Measurements from ENCODE around the gene PRORP. TPM values are rescaled to one million over a fixed set of nuclear protein-coding genes. Genes with fewer than 3 reads are reported as not detected.
"Not testable (repeated sequence)": the region's sequence is repeated elsewhere in the genome, so short reads cannot be mapped to it uniquely, and the experiment has no call there.

PRORP gene
- total RNA-seq, 3 donors from 2014 or later = 18.6 to 30.7 (median 27.5) TPM

- Histone ChIP-seq H3K4me3 (no peak overlapping the region), H3K36me3 (ENCODE audit: low read depth) (no peaks in the 10 kb centered on the region), H3K4me1 (ENCODE audit: low read depth) (peaks cover 5% of the 10 kb centered on the region), H3K9me3 (no peaks in the 10 kb centered on the region)
- intact Hi-C loops (cut with DNase I, micrococcal nuclease) = no loop called here
- TF ChIP-seq, protein P1, sequence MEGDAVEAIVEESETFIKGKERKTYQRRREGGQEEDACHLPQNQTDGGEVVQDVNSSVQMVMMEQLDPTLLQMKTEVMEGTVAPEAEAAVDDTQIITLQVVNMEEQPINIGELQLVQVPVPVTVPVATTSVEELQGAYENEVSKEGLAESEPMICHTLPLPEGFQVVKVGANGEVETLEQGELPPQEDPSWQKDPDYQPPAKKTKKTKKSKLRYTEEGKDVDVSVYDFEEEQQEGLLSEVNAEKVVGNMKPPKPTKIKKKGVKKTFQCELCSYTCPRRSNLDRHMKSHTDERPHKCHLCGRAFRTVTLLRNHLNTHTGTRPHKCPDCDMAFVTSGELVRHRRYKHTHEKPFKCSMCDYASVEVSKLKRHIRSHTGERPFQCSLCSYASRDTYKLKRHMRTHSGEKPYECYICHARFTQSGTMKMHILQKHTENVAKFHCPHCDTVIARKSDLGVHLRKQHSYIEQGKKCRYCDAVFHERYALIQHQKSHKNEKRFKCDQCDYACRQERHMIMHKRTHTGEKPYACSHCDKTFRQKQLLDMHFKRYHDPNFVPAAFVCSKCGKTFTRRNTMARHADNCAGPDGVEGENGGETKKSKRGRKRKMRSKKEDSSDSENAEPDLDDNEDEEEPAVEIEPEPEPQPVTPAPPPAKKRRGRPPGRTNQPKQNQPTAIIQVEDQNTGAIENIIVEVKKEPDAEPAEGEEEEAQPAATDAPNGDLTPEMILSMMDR (IDR thresholded peaks at IDR 0.05) = no peak
- DNase-seq (no peak), ATAC-seq (no peak)
Measured at GRCh38 chr14:35085441-35085840, 36.9 kb upstream of the PRORP start.

GRCh38 chr14:35088514-35088913 is 33.8 kb upstream of the PRORP start:
- Histone ChIP-seq H3K36me3 (ENCODE audit: low read depth) (no peaks in the 10 kb centered on the region), H3K4me1 (ENCODE audit: low read depth) (peaks cover 3% of the 10 kb centered on the region), H3K9me3 (no peaks in the 10 kb centered on the region), H3K4me3 (no peak overlapping the region)
- TF ChIP-seq, protein P1 (IDR thresholded peaks at IDR 0.05) = no peak
- DNase-seq (no peak), ATAC-seq (no peak)
- intact Hi-C loops (cut with DNase I, micrococcal nuclease) = no loop called here

- intact Hi-C loops (cut with DNase I, micrococcal nuclease); ATAC-seq: not testable (repeated sequence)
Measured at GRCh38 chr14:35094645-35095044, 27.7 kb upstream of the PRORP start.

GRCh38 chr14:35107866-35108265 is 14.5 kb upstream of the PRORP start:
- intact Hi-C loops (cut with DNase I, micrococcal nuclease) = no loop called here
- H3K4me1 ChIP-seq (ENCODE audit: low read depth) = no peaks in the 10 kb centered on the region
- ATAC-seq (no peak), DNase-seq (no peak)
- H3K9me3 ChIP-seq = peaks cover 5% of the 10 kb centered on the region
- peaks cover 8% of the 10 kb centered on the region for H3K36me3 ChIP-seq (ENCODE audit: low read depth)
- H3K4me3 ChIP-seq = no peak overlapping the region
- TF ChIP-seq, protein P1 (IDR thresholded peaks at IDR 0.05) = no peak

More at GRCh38 chr14:35094645-35095044, 27.7 kb upstream of the PRORP start:
- not testable (repeated sequence) for DNase-seq; H3K4me3 ChIP-seq; H3K9me3 ChIP-seq; H3K4me1 ChIP-seq (ENCODE audit: low read depth); H3K36me3 ChIP-seq (ENCODE audit: low read depth)

DNA sequence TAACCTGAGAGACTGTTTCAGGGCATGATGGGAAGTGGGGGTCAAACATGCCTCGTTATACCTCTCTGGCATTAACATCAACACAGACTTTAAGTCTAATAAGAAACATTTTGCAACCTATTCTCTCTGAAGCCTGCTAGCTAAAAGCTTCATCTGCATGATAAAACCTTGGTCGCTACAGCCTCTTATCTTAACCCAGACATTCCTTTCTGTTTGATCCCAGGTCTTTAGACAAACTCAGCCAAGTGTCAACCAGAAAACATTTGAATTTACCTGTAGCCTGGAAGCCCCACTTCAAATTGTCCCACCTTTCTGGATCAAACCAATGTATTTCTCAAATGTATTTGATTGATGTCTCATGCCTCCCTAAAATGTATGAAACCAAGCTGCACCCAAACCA is 9.7 kb upstream of the PRORP start:
- Histone ChIP-seq H3K9me3 (peaks cover 5% of the 10 kb centered on the region), H3K36me3 (ENCODE audit: low read depth) (peaks cover 8% of the 10 kb centered on the region), H3K4me1 (ENCODE audit: low read depth) (no peaks in the 10 kb centered on the region), H3K4me3 (no peak overlapping the region)
- DNase-seq = no peak
- intact Hi-C loops (cut with DNase I, micrococcal nuclease) = no loop called here
- ATAC-seq = no peak
- TF ChIP-seq, protein P1 (IDR thresholded peaks at IDR 0.05) = no peak

DNA sequence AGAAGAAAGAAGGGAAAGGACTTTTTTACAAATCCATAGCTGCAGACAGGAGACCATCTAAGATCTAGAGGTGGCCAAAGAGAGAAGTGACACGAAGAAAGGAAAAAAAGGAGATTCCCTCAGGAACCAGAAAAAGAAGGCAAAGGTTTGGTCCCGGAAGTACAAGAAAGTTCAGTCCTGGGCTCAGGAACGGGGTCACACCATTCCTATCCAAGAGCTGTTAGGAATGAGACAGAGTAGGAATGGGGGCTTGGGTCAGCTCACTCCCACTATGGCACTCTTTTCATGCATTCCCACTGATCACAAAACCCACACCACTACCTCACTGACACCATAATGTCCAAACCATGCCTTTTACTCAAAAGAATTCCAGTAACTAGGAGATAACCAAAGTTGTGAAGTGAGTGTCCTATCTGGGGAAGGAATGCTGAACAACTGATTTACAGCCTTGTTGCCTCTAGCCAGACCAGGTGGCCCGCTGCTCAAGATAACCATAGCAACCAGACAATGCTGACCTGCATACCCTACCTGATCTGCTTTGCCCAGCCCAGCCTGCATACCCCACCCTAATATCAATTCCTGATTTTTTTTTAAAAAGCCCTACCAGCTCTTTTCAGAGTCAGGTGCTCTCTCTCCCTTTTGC is 8.9 kb upstream of the PRORP start:
- DNase-seq (no peak), ATAC-seq (no peak)
- Histone ChIP-seq H3K9me3 (peaks cover 5% of the 10 kb centered on the region), H3K4me1 (ENCODE audit: low read depth) (no peaks in the 10 kb centered on the region), H3K36me3 (ENCODE audit: low read depth) (peaks cover 8% of the 10 kb centered on the region), H3K4me3 (no peak overlapping the region)
- intact Hi-C loops (cut with DNase I, micrococcal nuclease) = no loop called here
- TF ChIP-seq, protein P1 (IDR thresholded peaks at IDR 0.05) = no peak
